Body of pancreas (tissue), 4 donors: ENCODE data around the gene ZNF628. TPM values are rescaled to one million over a fixed set of nuclear protein-coding genes. Genes with fewer than 3 reads are reported as not detected.

Experiments used
- ATAC-seq: fragments of 150-250 bp; one replicate; pipeline ENCODE4 v1.9.1; 2016
- DNase-seq, 4 donors: peaks; one replicate each; pipeline ENCODE4 v3.0.0-alpha.2; 2019
- H3K27ac ChIP-seq, 4 donors: fragments of 200-600 bp; sonication (generic); 1 replicate in 3 of 4; 2 replicates in 1 of 4; pipeline versions ENCODE4 v1.5.1 to v1.6.1; 2016 to 2019; ENCODE audit warnings: mild to moderate bottlenecking in 1 of 4, mixed read lengths in 1 of 4, moderate library complexity in 1 of 4
- H3K27me3 ChIP-seq, 2 donors: fragments of 200-600 bp; sonication (generic); one replicate each; pipeline ENCODE4 v1.6.0; 2016; ENCODE audit warnings: mild to moderate bottlenecking in 1 of 2
- H3K36me3 ChIP-seq, 2 donors: fragments of 200-600 bp; sonication (generic); replicated peaks in 1 of 2; 2 replicates each; pipeline ENCODE4 v1.5.1; 2016; ENCODE audit warnings: low read depth in 2 of 2; ENCODE audit not compliant: insufficient read depth in 1 of 2
- H3K4me1 ChIP-seq: fragments of 200-600 bp; sonication (generic); one replicate; pipeline ENCODE4 v1.6.0; 2016
- H3K4me3 ChIP-seq, 2 donors: fragments of 200-600 bp; sonication (generic); 1 replicate in 1 of 2; 2 replicates in 1 of 2; pipeline ENCODE4 v1.5.1; 2016 to 2019
- H3K9me3 ChIP-seq, 3 donors: fragments of 200-600 bp; sonication (generic); 1 replicate in 2 of 3; 2 replicates in 1 of 3; pipeline ENCODE4 v1.5.1; 2016
- POLR2A ChIP-seq, 3 donors: fragments of 450-650 bp; IDR thresholded peaks; one replicate each; pipeline ENCODE4 v1.6.1; 2016; ENCODE audit warnings: antibody characterized with exemption in 3 of 3, mild to moderate bottlenecking in 2 of 3
- WGBS, 2 donors: methylation state at CpG; one replicate each; pipeline ENCODE4 v1.1.5; 2017; 5-methylcytosine and 5-hydroxymethylcytosine counted together
- intact Hi-C: fragments of 100-400 bp; cut with DNase I; formaldehyde crosslinking; loops from one replicate; pipeline ENCODE4 v1.15.1; 2023
- total RNA-seq, 2 donors: library from RNA; depleted of rRNA; stranded (reverse); fragments of >200 nt; gene quantifications; one replicate each; pipeline ENCODE4 v1.1.0, GENCODE V29; 2016
- TF ChIP-seq, protein P1 (sequence below), 7 experiments: fragments of 450-650 bp in 4 of 7; fragments of 200-600 bp in 3 of 7; sonication (generic) in 3 of 7; IDR thresholded peaks; one replicate each; pipeline ENCODE4 v1.5.1; 2016 to 2019; ENCODE audit warnings: antibody characterized with exemption in 7 of 7

Gene ZNF628
- total RNA-seq, 2 donors from 2014 or later, result 3.4 to 8.2 TPM

DNA sequence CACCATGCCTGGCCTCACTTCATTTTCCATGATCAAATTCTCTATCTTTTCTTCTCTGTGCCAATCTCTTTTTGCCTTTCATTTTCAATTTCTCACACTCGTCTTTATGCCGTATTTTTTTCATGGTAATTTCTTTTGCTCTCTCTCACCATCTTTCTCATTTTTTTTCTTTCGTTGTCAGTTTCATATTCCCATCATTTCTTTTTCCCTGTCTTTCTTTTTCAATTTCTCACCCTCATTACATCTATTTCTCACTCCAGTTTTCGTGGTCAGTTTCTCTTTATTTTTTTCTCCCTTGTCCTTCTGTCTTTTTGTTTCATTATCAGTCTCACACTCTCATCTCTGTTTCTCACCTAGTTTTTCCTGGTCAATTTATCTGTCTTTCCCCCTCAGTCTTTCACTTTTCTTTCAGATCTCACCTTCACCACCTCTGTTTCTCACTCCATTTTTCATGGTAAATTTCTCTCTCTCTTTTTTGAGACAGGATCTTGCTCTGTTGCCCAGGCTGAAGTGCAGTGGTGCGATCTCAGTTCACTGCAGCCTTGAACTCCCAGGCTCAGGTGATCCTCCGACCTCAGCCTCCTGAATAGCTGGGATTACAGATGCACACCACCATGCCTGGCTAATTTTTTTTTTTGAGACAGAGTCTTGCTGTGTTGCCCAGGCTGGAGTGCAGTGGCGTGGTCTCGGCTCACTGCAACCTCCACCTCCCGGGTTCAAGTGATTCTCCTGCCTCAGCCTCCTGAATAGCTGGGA lies 26.0 kb downstream of the ZNF628 start:
- Histone ChIP-seq H3K27me3 (no peaks in the 10 kb centered on the region), H3K9me3 (no peaks in the 10 kb centered on the region), H3K4me3 (no peak overlapping the region), H3K4me1 (peaks cover 10% of the 10 kb centered on the region), H3K27ac (no peak overlapping the region), H3K36me3 (no peaks in the 10 kb centered on the region)
- TF ChIP-seq POLR2A (IDR thresholded peaks at IDR 0.05), result no peak
- TF ChIP-seq, protein P1, sequence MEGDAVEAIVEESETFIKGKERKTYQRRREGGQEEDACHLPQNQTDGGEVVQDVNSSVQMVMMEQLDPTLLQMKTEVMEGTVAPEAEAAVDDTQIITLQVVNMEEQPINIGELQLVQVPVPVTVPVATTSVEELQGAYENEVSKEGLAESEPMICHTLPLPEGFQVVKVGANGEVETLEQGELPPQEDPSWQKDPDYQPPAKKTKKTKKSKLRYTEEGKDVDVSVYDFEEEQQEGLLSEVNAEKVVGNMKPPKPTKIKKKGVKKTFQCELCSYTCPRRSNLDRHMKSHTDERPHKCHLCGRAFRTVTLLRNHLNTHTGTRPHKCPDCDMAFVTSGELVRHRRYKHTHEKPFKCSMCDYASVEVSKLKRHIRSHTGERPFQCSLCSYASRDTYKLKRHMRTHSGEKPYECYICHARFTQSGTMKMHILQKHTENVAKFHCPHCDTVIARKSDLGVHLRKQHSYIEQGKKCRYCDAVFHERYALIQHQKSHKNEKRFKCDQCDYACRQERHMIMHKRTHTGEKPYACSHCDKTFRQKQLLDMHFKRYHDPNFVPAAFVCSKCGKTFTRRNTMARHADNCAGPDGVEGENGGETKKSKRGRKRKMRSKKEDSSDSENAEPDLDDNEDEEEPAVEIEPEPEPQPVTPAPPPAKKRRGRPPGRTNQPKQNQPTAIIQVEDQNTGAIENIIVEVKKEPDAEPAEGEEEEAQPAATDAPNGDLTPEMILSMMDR (IDR thresholded peaks at IDR 0.05), result no peak
- intact Hi-C loops, result loop anchor here (5.0 kb wide), 1 partner anchor 360 kb away; no protein-coding TSS in a partner anchor
- ATAC-seq (no peak), DNase-seq (no peak)
- WGBS, 2 donors, result 82 to 89% methylated on average over 9 of the region's 9 CpGs

DNA sequence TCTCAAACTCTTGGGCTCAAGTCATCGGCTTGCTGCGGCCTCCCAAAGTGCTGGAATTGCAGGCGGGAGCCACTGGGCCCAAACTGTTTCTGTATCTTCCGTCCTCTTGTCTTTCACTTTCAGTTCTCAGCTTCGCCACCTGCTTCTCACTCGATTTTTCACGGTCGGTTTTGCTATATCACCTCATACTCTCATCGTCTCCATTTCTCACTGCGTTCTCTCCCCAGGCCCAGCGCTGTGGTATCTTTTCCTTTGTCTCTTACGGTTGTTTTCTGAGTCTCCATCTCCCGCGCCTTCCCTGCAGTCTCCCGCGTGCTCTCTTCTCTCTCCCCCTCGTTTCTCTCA lies 26.7 kb downstream of the ZNF628 start:
- WGBS, 2 donors, result 73 to 91% methylated on average over 16 to 17 of the region's 17 CpGs
- Histone ChIP-seq H3K27ac (no peak overlapping the region), H3K4me1 (peaks cover 10% of the 10 kb centered on the region), H3K36me3 (no peaks in the 10 kb centered on the region), H3K27me3 (no peaks in the 10 kb centered on the region), H3K9me3 (no peaks in the 10 kb centered on the region), H3K4me3 (no peak overlapping the region)
- no peak for DNase-seq
- ATAC-seq, result no peak
- intact Hi-C loops, result loop anchor here (5.0 kb wide), 1 partner anchor 361 kb away; no protein-coding TSS in a partner anchor
- TF ChIP-seq, protein P1 (IDR thresholded peaks at IDR 0.05), result no peak
- TF ChIP-seq POLR2A (IDR thresholded peaks at IDR 0.05), result no peak

DNA sequence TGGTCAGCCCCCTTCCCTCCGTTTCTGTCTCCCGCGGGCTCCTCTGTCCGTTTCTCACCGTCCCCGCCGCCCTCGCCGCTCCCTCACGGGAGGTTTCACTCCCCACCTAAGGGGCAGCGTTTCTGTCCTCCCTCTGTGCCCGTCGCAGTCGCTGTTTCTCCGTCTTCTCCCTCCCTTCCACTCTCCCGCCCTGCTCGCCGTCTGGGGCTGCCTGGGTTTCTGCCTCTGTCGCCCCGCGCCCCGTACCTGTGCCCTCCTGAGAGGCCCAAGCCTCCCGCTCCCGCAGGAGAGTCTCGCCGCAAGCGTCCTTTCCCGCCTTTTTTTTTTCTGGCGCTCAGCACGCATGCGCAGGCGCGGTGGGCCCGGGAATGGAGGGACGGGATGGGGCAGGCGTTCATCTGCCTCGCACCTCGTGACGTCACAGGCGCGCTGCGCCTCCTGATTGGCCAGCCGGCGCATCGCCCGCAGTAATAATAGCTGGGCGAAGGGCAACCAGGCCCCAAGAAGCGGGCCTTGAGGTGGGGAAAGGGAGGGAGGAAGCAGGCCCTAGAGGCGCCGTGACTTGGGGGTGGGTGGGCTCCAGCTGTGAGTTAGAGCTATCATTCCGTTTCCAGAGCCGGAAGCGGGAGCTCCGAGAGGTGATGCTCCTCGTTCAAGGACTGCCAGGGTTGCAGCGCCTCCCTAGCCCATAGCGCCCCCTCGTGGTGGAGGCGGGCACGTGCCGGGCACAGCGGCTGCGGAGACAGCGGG lies 27.3 kb downstream of the ZNF628 start:
- Histone ChIP-seq H3K36me3 (no peaks in the 10 kb centered on the region), H3K4me3 (no peak overlapping the region), H3K27ac (peak overlapping the region in 2 of 4 donors; percentile 34 to 69), H3K9me3 (no peaks in the 10 kb centered on the region), H3K4me1 (peaks cover 10% of the 10 kb centered on the region), H3K27me3 (no peaks in the 10 kb centered on the region)
- DNase-seq (peak; percentile 88 to 95 (median 93)), ATAC-seq (peak; percentile 96)
- intact Hi-C loops, result loop anchor here (5.0 kb wide), 1 partner anchor 361 kb away; no protein-coding TSS in a partner anchor
- no peak for TF ChIP-seq POLR2A (IDR thresholded peaks at IDR 0.05)
- TF ChIP-seq, protein P1 (IDR thresholded peaks at IDR 0.05), result peak; percentile 92 to 98 (median 97)
- 10 to 22% methylated on average over 38 to 64 of the region's 64 CpGs for WGBS, 2 donors

DNA sequence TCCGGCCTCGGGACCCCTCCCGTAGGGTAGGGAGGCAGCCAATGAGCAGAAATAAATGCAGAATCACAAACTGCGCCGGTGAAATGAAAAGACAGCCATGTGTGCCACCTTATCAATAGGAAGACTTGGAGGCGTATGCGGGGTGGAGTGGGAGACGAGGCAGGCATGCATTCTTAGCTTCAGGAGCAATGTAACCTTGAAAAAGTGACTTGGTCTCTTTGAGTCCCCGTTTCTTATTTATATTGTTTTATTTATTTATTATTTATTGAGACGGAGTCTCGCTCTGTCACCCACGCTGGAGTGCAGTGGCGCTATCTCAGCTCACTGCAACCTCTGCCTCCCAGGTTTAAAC lies 27.8 kb downstream of the ZNF628 start:
- no peak overlapping the region for H3K4me3 ChIP-seq
- no peaks in the 10 kb centered on the region for H3K9me3 ChIP-seq
- ATAC-seq, result peak; percentile 6
- H3K27me3 ChIP-seq, result no peaks in the 10 kb centered on the region
- peaks cover 10% of the 10 kb centered on the region for H3K4me1 ChIP-seq
- peak overlapping the region in 1 of 4 donors; percentile 69 for H3K27ac ChIP-seq
- intact Hi-C loops, result loop anchor here (5.0 kb wide), 1 partner anchor 362 kb away; no protein-coding TSS in a partner anchor
- 21 to 23% methylated on average over 13 of the region's 13 CpGs for WGBS, 2 donors
- no peak for TF ChIP-seq POLR2A (IDR thresholded peaks at IDR 0.05)
- TF ChIP-seq, protein P1 (IDR thresholded peaks at IDR 0.05), result no peak
- no peak for DNase-seq
- no peaks in the 10 kb centered on the region for H3K36me3 ChIP-seq
